Activated CD8-positive, alpha-beta memory T cell treated with anti-CD3 and anti-CD28 coated beads for 1 hour (primary cell): ENCODE measurements around the gene SOX12.
"Not testable (repeated sequence)": the region's sequence is repeated elsewhere in the genome, so short reads cannot be mapped to it uniquely, and the experiment has no call there.

Experiments
- DNase-seq, 2 donors: peaks; one replicate each; pipeline ENCODE4 v3.0.0-alpha.2; 2020; ENCODE audit warnings: low read depth in 1 of 2; ENCODE audit errors: extremely low read depth in 1 of 2

Gene SOX12

GRCh38 chr20:362271-363254 lies 37.2 kb downstream of the SOX12 start:
- DNase-seq: no peak

- DNase-seq: no peak
Measured at GRCh38 chr20:363319-364078, 38.1 kb downstream of the SOX12 start.

GRCh38 chr20:364905-365794 lies 39.8 kb downstream of the SOX12 start:
- no peak for DNase-seq

- no peak for DNase-seq
Measured at GRCh38 chr20:366041-366718, 40.8 kb downstream of the SOX12 start.

GRCh38 chr20:366719-367485 lies 41.5 kb downstream of the SOX12 start:
- no peak for DNase-seq

GRCh38 chr20:367486-367887 lies 42.1 kb downstream of the SOX12 start:
- no peak for DNase-seq

- no peak for DNase-seq
Measured at GRCh38 chr20:368915-369314, 43.6 kb downstream of the SOX12 start.

GRCh38 chr20:370151-370600 lies 44.8 kb downstream of the SOX12 start:
- DNase-seq: no peak

- no peak for DNase-seq
Measured at GRCh38 chr20:370977-371754, 45.8 kb downstream of the SOX12 start.

GRCh38 chr20:371755-372542 lies 46.6 kb downstream of the SOX12 start:
- DNase-seq: no peak

- not testable (repeated sequence) for DNase-seq
Measured at GRCh38 chr20:372543-373082, 47.3 kb downstream of the SOX12 start.

GRCh38 chr20:373171-373890 lies 48.0 kb downstream of the SOX12 start:
- no peak for DNase-seq

- no peak for DNase-seq
Measured at GRCh38 chr20:375265-375889, 50.0 kb downstream of the SOX12 start.

- DNase-seq: no peak
Measured at GRCh38 chr20:376089-376488, 50.7 kb downstream of the SOX12 start.

GRCh38 chr20:376750-377149 lies 51.4 kb downstream of the SOX12 start:
- no peak for DNase-seq

- not testable (repeated sequence) for DNase-seq
Measured at GRCh38 chr20:377578-377977, 52.2 kb downstream of the SOX12 start.

GRCh38 chr20:378961-379336 lies 53.6 kb downstream of the SOX12 start:
- DNase-seq: no peak
